Activated naive CD4-positive, alpha-beta T cell treated with anti-CD3 and anti-CD28 coated beads, Interleukin-2, amount 50 U/mL, for 16 hours (primary cell): ENCODE measurements around the gene PPARG.
"Not testable (repeated sequence)": the region's sequence is repeated elsewhere in the genome, so short reads cannot be mapped to it uniquely, and the experiment has no call there.

ENCODE experiments used
- DNase-seq: peaks from one replicate; pipeline ENCODE4 v3.0.0-alpha.2; 2020

PPARG gene

DNA sequence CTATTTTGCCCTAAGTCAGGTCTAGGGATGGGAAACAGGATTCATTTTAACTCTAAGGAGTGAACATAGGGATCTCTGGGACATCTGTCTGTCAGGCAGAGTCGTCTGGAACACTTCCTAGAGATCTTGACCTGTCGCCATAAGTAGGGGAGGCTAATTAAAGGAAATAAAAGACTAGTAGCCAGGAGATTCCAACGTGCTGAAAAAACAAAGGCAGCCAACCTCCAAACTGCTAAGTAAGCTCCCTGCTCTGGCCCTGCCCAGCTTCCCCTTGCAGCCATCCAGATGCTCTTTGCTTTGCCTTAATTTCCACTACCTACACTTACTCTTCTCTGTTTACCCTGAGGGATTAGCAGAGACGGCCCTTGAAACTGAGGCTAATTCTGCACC lies 177.0 kb downstream of the PPARG start:
- DNase-seq, result no peak

DNA sequence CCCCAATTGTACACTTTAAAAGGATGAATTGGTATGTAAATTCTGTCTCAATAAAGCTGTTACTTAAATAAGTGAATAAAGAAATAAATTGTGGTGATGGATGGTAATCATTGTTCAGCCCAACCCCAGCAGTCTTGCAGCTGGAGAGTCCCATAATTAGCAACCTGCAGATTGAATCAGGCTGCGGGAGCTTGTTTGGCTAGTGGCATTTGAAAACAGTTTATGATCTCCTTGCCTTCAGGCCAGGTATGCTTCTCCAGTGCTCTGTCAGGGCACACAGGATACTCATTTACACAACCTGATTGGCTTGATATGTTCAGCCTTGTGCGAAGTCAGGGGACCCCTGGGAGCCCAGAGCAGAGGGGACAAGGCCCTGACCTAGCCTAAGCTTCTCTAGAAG lies 178.9 kb downstream of the PPARG start:
- DNase-seq, result no peak

DNA sequence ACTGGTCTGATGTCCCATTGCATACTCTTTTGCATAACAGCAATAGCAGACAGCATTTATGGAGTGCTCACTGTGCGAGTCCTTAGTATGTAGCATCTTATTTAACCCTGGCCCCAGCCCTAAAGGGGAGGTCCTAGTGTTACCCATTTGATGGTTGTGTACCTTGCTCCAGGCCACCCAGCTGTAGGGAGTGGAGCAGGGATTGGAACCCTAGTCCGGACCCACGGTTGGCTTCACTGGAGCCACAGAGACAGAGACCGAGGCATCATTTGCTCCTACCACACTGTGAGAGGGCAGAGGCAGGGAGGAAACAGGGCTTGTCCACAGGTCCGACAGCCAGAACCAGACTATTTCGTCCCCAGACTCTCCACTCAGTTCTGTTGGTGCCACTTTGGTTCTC lies 179.4 kb downstream of the PPARG start:
- no peak for DNase-seq

DNA sequence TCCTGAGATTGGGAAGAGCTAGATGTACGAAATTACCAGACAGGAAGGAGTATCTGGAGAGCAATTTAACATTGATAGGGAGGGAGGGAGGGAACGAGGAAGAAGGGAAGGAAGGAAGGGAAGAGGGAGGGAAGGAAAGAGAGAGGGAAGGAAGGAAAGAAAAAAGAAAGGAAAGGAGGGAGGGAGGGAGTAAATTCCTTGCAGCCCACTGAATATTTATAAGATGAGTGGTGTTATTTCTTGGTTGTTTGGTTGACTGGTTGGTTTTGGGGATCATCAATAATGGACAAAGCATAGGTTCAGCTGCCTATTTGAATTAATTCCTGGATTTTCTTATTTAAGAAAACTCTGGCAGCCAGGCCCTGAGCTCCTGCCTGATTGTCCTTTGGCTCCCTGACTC lies 179.9 kb downstream of the PPARG start:
- no peak for DNase-seq

DNA sequence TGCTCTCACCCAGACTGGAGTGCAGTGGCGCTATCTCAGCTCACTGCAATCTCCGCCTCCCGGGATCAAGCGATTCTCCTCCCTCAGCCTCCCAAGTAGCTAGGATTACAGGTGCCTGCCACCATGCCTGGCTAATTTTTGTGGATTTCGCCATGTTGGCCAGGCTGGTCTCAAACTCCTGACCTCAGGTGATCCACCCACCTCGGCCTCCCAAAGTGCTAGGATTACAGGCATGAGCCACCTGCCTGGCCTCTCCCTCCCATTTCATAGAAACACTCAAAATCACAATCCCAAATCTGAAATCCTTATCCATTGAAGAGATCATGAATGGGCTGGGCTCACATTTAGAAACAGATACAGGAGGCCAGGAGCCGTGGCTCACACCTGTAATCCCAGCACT lies 180.4 kb downstream of the PPARG start:
- DNase-seq, result not testable (repeated sequence)

DNA sequence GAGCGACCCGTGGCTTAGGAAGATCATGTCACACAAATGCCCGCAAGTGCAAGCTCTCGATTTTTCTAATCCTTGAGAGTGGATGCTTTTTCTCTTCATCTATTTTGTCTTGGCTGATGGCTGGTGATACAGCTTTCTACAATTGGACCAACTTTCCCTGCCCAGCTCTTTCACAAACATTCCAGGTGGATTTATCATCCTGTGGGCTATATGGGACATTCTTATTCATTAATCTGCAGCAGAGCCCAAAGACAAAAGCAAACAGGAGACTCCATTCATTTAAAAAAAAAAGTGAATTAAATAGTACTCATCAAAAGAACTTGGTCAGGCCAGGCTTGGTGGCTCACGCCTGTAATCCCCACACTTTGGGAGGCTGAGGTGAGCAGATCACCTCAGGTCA lies 181.2 kb downstream of the PPARG start:
- DNase-seq, result no peak

DNA sequence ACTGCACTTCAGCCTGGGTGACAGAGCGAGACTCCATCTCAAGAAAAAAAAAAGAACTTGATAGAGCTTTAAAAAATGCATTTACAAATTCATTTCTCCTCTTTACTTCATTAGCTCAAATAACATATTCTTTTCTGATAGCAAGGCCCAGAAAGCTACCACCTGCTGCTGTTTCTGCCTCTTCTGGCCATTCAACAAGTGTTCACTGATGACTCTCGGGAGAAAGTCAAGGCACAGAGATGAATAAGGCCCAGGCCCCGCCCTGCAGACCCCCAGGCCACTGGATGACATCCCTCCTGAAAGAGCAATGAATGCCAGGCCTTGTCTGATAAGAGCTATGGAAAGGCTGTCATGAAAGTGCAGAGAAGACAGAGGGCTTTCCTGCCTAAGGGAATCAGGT lies 181.8 kb downstream of the PPARG start:
- DNase-seq, result no peak

DNA sequence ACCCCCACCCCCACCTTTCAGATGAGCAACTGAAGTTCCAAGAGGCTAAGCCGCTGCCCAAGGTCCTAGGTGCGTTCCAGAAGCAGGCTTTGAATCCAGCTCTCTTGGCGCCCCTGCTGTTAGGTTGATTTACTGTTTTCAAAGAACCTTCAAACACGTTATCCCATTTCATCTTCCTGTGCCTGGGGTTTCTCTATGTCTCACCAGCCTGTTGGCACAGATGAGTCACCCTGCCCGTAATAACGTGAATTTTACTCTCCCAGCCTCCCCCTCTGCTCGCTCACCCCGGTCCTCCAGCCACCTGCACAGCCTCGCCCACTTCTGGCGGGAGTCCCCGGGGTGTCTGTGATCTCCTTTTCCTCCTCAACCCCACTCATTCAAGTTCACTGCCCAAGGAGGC lies 182.4 kb downstream of the PPARG start:
- peak; percentile 58 for DNase-seq

DNA sequence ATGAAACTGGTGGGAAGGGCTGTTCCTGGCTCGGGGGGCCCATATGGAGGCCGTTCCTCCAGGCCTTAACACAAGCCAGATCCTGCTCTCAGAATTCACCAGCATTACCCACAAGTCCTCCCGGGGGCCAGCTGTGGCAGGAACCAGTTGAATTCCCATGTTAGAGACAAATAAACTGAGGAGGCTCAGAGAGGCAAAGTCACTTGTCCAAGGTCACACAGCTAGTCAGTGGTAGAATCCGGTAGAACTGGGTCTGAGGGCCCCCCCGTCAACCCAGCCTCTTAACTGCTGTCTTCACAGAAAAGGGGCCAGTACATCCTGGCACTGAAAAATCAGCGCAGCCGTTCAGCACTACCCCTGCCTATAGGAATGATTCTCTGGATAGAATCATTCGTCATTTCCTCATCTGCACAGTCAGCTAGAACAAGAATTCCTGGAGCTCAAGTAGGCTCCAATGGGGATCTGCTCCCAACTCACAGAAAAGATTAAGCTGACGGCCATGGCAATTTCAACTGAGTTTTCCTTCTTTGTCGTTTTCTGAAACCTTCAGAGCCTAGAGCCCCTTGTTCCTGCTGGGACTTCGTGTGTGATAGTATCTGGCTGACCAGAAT lies 183.2 kb downstream of the PPARG start:
- DNase-seq, result no peak

DNA sequence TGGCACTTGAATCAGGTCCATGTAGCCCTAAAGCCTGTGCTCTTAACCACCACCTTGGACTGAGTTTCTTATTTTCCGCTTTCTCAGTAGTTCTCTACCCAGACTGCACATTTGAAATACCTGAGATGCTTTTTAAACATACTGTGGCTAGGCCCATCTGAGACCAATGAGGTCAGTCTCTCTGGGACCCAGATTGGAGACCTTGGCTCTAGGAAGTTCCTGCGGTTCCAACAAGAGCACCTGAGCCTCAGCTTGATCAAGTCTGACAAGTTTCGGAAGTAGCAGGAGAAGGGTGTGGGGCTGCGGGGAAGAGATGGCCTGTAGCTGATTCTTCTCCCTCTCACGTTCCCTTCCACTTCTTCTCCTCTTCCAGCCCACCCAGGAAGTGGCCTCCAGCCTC lies 183.9 kb downstream of the PPARG start:
- DNase-seq, result no peak

DNA sequence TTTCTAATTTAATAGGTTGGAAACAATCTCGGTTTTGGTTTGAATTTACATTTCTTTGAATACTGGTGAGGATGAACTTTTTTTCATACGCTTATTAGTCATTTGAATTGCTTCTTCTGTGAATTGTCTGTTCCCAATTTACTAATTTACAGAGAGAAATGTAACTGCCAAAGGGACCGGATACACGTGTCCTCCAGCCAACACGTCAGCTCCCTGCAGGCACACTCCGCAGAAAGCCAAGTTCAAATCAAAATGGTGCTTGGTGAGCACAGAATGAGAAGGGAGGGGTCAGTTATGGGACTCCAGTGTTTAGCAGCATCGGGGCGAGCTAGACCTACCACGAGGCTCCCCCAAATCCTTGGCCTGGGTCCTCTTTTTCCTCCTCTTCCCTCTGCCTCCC lies 184.6 kb downstream of the PPARG start:
- no peak for DNase-seq

DNA sequence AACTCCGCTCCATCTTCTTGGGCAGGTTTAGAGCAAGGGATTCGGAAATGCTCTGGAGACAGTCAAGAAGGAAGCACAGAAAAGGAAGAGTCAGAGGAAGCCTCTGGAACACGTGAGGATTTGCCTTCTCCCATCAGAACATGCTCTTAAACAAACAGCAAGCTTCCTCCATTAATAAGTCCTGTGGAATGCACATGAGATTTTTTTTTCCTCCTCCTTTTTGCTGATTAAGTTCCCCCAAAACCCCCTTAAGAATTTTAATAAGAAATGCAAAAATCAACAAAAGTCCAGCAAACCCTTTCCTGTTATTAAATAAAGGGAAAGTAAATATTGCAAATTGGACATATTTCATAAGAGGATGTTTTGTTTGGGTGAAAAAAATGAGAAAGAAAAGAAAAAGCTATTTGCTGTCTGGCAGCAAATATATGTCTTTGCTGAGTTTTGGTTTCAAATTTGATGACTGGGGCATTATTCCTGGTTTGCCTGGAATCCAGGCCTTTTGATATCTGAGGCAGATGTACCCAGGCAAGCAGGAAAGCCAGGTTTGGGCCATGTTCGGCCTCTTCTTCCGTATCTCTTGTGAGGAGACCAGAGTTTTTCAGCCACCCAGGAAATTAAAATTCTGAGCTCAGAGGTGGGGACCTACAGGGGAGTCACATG lies 187.5 kb downstream of the PPARG start:
- no peak for DNase-seq

DNA sequence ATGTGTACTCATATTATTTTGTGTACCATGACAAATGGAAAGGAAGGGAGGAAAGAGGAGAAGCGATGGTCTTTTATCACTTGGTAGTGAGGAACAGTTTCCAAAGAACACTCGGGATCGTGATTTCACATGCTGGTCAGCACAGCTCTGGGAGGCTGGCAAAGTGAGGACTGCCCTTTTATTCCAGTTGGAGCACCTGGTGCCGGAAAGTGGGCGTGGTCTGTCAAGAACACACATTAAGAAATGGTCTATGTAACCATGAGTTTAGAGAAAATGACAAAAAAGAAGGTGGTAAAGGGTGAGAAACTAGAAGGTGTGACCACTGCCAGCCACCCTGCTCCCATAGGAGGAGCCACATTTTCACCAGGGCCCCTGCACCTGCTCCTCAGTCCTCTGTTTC lies 188.4 kb downstream of the PPARG start:
- DNase-seq, result no peak

DNA sequence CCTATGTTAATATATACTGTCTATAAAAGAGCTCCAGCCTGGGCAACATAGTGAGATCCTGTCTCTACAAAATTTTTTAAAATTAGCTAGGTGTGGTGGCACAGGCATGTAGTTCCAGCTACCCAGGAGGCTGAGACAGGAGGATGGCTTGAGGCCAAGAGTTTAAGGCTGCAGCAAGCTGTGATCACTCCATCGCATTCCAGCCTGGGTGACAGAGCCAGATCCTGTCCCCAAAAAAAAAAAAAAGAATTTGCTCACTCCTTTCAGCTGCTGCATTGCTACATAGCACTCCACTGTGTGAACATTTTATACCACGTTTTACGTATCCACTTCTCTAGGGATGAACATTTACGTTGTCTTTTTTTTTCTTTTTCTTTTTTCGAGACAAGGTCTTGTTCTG lies 189.5 kb downstream of the PPARG start:
- no peak for DNase-seq

DNA sequence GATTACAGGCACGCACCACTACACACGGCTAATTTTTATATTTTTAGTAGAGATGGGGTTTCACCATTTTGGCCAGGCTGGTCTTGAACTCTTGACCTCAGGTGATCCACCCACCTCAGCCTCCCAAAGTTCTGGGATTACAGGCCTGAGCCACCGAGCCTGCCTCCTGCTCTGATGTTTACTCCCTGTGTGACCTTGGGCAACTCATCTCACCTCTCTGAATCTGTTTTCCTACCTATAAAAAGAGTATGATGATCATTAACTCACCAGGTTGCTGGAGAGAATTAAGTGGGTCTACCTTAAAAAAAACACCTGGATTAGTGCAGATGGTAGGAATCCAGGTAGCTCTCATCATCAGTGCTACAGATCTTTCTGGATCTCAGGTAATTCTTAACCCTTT lies 190.3 kb downstream of the PPARG start:
- DNase-seq, result not testable (repeated sequence)

DNA sequence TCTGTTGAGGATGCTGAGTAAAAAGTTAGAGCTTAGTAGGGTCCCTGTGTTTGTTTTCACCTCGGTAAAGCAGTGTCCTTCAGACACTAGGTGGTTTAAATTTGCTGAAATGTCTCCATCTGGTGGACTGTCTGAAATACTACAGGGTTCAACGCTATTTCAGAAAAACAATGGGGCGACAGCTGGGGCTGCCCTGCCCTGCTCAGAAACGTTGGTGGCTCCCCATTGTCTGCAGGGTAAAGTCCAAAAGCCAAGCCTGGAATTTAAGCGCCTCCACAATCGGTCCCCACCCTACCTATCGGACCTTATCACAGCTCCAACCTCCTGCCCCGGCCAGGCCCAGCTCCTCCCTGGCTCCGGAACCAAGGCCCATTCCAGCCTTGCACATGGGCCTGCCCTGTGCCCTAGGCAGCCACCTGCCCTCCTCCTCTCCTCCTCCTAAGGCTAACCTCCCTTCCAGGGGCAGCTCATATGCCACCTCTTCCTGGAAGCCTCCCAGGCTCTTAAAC lies 191.1 kb downstream of the PPARG start:
- no peak for DNase-seq

DNA sequence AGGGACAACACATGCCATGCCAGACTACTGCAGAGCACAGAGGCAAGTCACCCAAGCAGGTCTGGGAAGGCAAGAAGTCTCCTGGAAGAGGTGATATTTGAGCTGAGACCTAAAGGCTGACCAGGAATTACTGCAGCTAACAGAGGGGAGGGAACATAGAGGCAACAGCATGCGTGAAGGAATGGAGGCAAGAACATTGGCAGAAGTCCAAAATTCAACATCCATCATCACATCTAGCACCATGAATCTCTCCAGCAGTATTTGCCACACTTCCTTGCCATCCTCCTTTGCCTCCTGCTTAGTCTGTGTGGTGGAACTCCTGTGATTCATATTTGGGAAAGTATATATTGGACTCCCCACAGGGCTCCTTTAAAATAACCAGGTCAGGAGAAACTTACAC lies 194.5 kb downstream of the PPARG start:
- no peak for DNase-seq

DNA sequence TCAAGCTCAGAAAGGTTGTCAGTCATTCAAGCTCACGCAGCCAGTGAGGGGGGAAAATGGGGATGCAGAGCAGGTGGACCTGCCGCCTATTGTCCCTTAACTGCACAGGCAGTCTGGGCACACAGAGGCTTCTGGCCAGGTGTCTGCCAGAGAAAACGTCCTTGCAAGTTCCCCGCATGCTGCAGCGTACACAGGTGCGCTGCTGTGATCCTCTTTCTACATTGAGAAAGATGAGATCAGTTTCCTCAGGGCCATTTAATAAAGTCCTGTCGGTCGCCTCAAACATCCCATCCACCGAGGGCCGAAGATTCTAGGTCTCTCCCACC lies 195.0 kb downstream of the PPARG start:
- no peak for DNase-seq
